Breast epithelium (tissue), 4 donors: Measurements from ENCODE around the gene TRAF5. TPM values are rescaled to one million over a fixed set of nuclear protein-coding genes. Genes with fewer than 3 reads are reported as not detected.

Experiments used
- DNase-seq, 2 donors: peaks; one replicate each; pipeline ENCODE4 v3.0.0-alpha.2; 2019; ENCODE audit warnings: low spot score in 2 of 2
- H3K27ac ChIP-seq, 2 donors: fragments of 200-600 bp; sonication (generic) in 1 of 2; one replicate each; pipeline ENCODE4 v1.5.1; 2016 to 2019; ENCODE audit warnings: mild to moderate bottlenecking in 1 of 2
- H3K27me3 ChIP-seq, 2 donors: fragments of 200-600 bp; sonication (generic) in 1 of 2; one replicate each; pipeline versions ENCODE4 v1.5.1 to v1.6.0; 2017 to 2019; ENCODE audit warnings: control low read depth in 1 of 2, mild to moderate bottlenecking in 1 of 2
- H3K36me3 ChIP-seq: fragments of 200-600 bp; one replicate; pipeline ENCODE4 v1.5.1; 2019
- H3K4me1 ChIP-seq, 2 donors: fragments of 200-600 bp; sonication (generic); one replicate each; pipeline ENCODE4 v1.5.1; 2016 to 2019; ENCODE audit warnings: control low read depth in 1 of 2
- H3K4me3 ChIP-seq, 3 donors: fragments of 200-600 bp; sonication (generic); 1 replicate in 2 of 3; 2 replicates in 1 of 3; pipeline ENCODE4 v1.5.1; 2016 to 2019; ENCODE audit warnings: mild to moderate bottlenecking in 3 of 3, moderate library complexity in 2 of 3
- H3K9me3 ChIP-seq, 2 donors: fragments of 200-600 bp; sonication (generic) in 1 of 2; one replicate each; pipeline ENCODE4 v1.5.1; 2016 to 2019; ENCODE audit warnings: control low read depth in 1 of 2
- CTCF ChIP-seq, 3 donors: fragments of 450-650 bp; IDR thresholded peaks; one replicate each; pipeline ENCODE4 v1.5.1; 2016 to 2017; ENCODE audit warnings: antibody characterized with exemption in 3 of 3, mild to moderate bottlenecking in 3 of 3, moderate library complexity in 3 of 3
- POLR2A ChIP-seq: fragments of 450-650 bp; IDR thresholded peaks from one replicate; pipeline ENCODE4 v1.6.1; 2016; ENCODE audit warnings: antibody characterized with exemption, mild to moderate bottlenecking, moderate library complexity
- POLR2AphosphoS5 ChIP-seq, 3 donors: sonication (generic); formaldehyde crosslinking; IDR thresholded peaks; one replicate each; pipeline ENCODE4 v1.6.1; 2017; ENCODE audit warnings: antibody characterized with exemption in 3 of 3
- intact Hi-C: fragments of 100-400 bp; cut with DNase I; formaldehyde crosslinking; loops from one replicate; pipeline ENCODE4 v1.15.1; 2023; ENCODE audit warnings: low total_unique reads
- total RNA-seq, 3 donors: library from RNA; depleted of rRNA; stranded (reverse); fragments of >200 nt; gene quantifications; one replicate each; pipeline ENCODE4 v1.1.0, GENCODE V29; 2016

TRAF5 gene
- total RNA-seq, 3 donors from 2014 or later, result 10.9 to 28.8 (median 21.8) TPM

- intact Hi-C loops, result no loop called here
- H3K27me3 ChIP-seq, result no peaks in the 10 kb centered on the region
- no peak for TF ChIP-seq CTCF (IDR thresholded peaks at IDR 0.05)
- no peak for TF ChIP-seq POLR2AphosphoS5 (IDR thresholded peaks at IDR 0.05)
- no peak for TF ChIP-seq POLR2A
- no peaks in the 10 kb centered on the region for H3K4me1 ChIP-seq
- H3K27ac ChIP-seq, result no peak overlapping the region
- H3K4me3 ChIP-seq, result no peak overlapping the region
- no peaks in the 10 kb centered on the region for H3K9me3 ChIP-seq
- no peak for DNase-seq
- peaks cover 5% of the 10 kb centered on the region for H3K36me3 ChIP-seq
These were observed 21.6 kb upstream of the TRAF5 start for GRCh38 chr1:211305044-211305443.

- H3K4me3 ChIP-seq, result no peak overlapping the region
- H3K27me3 ChIP-seq, result no peaks in the 10 kb centered on the region
- DNase-seq, result no peak
- H3K27ac ChIP-seq, result no peak overlapping the region
- TF ChIP-seq POLR2A (no peak), CTCF (IDR thresholded peaks at IDR 0.05) (no peak), POLR2AphosphoS5 (IDR thresholded peaks at IDR 0.05) (no peak)
- H3K4me1 ChIP-seq, result no peaks in the 10 kb centered on the region
- H3K36me3 ChIP-seq, result peaks cover 8% of the 10 kb centered on the region
- H3K9me3 ChIP-seq, result no peaks in the 10 kb centered on the region
- intact Hi-C loops, result no loop called here
These were observed 17.0 kb upstream of the TRAF5 start for GRCh38 chr1:211309617-211310016.

DNA sequence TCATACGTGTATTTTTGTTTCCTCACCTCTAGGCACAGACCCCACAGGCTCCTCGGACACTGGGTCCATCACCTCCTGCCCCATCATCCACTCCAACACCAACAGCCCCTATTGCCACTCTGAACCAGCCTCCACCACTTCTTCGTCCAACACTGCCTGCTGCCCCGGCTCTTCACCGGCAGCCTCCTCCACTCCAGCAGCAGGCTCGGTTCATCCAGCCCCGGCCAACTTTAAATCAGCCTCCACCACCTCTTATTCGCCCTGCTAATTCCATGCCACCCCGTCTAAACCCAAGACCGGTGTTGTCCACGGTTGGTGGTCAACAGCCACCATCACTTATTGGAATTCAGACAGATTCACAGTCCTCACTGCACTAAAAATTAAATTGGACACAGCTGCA lies 13.2 kb upstream of the TRAF5 start:
- no peaks in the 10 kb centered on the region for H3K27me3 ChIP-seq
- no peak for DNase-seq
- intact Hi-C loops, result no loop called here
- H3K4me3 ChIP-seq, result no peak overlapping the region
- no peaks in the 10 kb centered on the region for H3K9me3 ChIP-seq
- peaks cover 8% of the 10 kb centered on the region for H3K36me3 ChIP-seq
- TF ChIP-seq CTCF (IDR thresholded peaks at IDR 0.05) (no peak), POLR2AphosphoS5 (IDR thresholded peaks at IDR 0.05) (no peak), POLR2A (no peak)
- no peak overlapping the region for H3K27ac ChIP-seq
- H3K4me1 ChIP-seq, result no peaks in the 10 kb centered on the region

GRCh38 chr1:211318576-211319280 lies 7.9 kb upstream of the TRAF5 start:
- Histone ChIP-seq H3K36me3 (no peaks in the 10 kb centered on the region), H3K4me1 (no peaks in the 10 kb centered on the region), H3K9me3 (no peaks in the 10 kb centered on the region), H3K27me3 (no peaks in the 10 kb centered on the region), H3K27ac (no peak overlapping the region), H3K4me3 (no peak overlapping the region)
- intact Hi-C loops, result loop anchor here (5.0 kb wide), 1 partner anchor 841 kb away; no protein-coding TSS in a partner anchor
- TF ChIP-seq POLR2AphosphoS5 (IDR thresholded peaks at IDR 0.05), result no peak
- TF ChIP-seq POLR2A, result no peak
- TF ChIP-seq CTCF (IDR thresholded peaks at IDR 0.05), result no peak
- no peak for DNase-seq

DNA sequence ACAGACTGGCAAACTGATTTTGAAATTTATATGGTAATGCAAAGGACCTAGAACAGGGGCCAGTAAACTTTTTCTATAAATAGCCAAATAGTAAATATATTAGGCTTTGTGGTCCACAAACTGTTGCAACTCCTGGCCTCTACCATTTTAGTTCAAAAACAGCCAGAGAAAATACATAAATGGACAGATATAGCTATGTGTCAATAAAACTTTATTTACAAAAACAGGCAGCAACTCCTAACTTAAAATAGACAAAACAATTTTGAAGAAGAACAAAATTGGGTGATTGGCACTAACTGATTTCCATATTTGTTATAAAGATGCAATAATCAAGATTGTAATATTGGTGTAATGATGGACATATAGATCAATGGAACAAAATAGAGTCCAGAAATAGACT lies 6.7 kb upstream of the TRAF5 start:
- Histone ChIP-seq H3K4me1 (no peaks in the 10 kb centered on the region), H3K36me3 (no peaks in the 10 kb centered on the region), H3K4me3 (no peak overlapping the region), H3K9me3 (no peaks in the 10 kb centered on the region), H3K27me3 (no peaks in the 10 kb centered on the region), H3K27ac (no peak overlapping the region)
- no peak for TF ChIP-seq POLR2AphosphoS5 (IDR thresholded peaks at IDR 0.05)
- no peak for TF ChIP-seq POLR2A
- no peak for TF ChIP-seq CTCF (IDR thresholded peaks at IDR 0.05)
- no peak for DNase-seq
- intact Hi-C loops, result loop anchor here (5.0 kb wide), 1 partner anchor 843 kb away; no protein-coding TSS in a partner anchor
